GM19372 (cell line): Measurements from ENCODE around the gene SKIL.
"Not testable (repeated sequence)": the region's sequence is repeated elsewhere in the genome, so short reads cannot be mapped to it uniquely, and the experiment has no call there.

Experiments
- ATAC-seq: cut with Tn5 transposase; IDR thresholded peaks from one replicate; pipeline ENCODE4 v1.9.1; 2021; ENCODE audit warnings: mild to moderate bottlenecking, low read depth, moderate library complexity; ENCODE audit not compliant: unreplicated experiment

The SKIL gene, protein sequence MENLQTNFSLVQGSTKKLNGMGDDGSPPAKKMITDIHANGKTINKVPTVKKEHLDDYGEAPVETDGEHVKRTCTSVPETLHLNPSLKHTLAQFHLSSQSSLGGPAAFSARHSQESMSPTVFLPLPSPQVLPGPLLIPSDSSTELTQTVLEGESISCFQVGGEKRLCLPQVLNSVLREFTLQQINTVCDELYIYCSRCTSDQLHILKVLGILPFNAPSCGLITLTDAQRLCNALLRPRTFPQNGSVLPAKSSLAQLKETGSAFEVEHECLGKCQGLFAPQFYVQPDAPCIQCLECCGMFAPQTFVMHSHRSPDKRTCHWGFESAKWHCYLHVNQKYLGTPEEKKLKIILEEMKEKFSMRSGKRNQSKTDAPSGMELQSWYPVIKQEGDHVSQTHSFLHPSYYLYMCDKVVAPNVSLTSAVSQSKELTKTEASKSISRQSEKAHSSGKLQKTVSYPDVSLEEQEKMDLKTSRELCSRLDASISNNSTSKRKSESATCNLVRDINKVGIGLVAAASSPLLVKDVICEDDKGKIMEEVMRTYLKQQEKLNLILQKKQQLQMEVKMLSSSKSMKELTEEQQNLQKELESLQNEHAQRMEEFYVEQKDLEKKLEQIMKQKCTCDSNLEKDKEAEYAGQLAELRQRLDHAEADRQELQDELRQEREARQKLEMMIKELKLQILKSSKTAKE

DNA sequence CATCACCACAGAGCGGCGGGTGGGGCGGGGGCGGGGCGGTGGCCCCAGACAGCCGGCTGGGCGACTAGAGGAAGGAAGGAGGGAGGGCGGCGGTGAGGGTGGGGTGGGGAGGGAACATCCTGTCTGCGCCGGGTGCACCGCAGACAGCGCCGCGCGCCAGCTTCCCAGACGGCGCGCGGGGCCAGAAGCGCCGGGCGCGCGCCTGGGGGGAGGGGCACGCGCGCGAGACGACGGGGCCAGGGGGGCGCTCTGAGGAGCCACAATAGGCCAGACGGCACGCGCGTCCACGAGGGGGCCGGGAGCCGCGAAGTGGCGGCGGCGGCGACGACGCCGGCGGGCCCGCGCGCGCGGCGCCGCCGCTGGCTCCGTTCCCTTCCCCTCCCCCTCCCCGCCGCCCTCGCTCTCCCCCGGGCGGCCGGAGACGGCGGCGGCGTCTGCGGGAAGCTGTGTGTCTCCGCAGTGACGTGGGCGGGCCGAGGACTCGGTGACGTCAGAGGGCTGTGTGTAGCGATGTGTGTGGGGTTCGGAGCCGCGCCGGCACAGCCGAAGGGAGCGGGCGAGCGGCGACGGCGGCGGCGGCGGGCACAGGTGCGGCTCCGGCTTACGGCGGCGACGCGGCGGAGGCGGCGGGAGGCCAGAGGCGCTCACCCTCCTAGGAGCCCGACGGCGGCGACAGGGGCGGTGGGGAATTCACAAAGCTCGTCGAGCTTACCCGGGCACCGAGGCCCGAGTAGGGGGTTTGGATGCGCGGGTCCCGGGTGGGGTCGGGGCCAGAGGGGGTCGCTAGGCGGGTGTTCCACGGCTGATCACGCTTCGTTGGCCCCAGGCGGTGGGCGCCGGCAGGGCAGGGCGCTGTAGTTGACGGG lies at the start of gene SKIL:
SKIL (plus strand) TSS at position 540 of the 866 bp plus-strand sequence. CDS start 2,617 bp downstream, outside the sequence.
- ATAC-seq: peak; percentile 53

DNA sequence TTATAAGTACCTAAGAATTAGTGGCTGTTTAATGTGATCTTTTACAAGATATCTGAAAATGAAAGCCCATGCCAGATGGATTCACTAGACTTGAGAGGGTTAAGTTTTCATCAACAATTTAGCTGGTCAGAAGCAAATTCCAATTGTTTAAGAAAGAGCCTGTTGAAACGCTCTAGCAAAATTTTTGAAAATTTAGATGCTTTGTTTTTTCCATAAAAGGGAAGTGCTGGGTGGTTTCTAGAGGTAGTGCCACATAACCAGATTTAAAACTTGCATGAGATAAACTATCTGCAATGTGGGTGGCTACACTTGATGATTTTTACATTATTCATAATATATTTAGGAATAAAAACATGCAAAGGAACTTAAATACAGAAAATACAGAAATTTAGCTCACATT lies 48.5 kb upstream of the SKIL start:
- ATAC-seq: no peak

DNA sequence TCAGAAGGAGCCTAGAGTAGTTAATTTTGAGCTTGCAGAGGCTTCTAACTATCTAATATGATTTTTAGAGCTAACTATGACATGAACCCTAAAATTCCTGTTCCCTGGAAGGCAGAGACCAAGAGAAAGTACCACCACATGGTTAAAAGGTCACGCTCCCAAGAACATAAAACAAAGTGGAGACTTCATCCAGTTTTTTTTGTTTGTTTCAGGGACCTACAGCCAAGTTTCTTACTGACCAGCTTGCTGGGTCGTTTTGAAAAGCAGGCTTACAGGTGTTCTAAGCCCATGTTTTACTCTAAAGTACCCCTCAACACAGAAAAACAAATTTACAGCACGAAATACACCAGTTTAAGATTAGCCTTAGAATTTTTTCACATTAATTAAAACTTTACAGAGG lies 39.6 kb upstream of the SKIL start:
- ATAC-seq: no peak

DNA sequence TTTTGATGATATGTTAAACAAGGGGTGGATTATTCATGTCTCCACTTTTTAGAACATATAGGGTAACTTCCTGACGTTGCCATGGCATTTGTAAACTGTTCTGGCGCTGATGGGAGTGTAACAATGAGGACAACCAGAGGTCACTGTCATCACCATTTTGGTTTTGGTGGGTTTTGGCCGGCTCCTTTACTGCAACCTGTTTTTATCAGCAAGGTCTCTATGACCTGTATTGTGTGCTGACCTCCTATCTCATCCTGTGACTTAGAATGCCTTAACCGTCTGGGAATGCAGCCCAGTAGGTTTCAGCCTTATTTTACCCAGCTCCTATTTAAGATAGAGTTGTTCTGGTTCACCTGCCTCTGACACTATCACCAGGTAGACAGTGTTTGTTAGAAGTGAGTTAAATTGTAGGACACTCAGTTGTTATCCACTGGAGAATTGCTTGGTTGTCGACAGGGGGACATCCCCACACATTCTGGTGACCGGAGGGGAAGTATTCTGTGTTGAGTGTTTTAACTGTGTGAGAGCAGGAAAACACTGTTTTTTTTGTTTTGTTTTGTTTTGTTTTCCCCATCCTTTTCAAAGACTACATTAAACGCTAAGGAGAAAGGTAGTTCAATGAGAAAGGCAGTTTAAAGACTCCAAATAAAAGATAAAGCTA lies 36.9 kb upstream of the SKIL start:
- ATAC-seq: no peak

DNA sequence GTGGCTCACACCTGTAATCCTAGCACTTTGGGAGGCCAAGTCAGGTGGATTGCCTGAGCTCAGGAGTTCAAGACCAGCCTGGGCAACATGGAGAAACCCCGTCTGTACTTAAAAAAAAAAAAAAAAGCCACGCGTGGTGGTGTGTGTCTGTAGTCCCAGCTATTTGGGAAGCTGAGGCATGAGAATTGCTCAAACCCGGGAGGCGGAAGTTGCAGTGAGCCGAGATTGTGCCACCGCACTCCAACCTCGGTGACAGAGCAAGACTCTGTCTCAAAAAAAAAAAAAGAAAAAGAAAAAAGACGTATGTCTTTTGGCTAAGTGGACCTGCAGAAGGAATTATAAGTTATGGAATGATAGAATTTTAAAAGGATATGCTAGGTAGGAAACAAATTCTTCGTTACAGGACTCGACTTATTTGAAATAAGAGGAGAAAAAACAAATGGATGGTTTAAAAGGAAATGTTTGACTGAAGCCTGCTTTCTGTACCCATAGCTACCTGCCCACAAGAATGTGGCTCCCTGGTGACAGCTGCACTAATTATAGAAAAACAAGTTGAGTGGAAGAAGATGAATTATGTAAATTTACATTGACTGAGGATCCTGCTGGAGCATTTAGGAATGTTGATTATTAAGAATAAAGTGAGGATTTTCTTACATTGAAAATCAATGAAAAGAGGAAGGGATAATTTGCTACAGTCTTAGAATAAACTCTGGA lies 36.0 kb upstream of the SKIL start:
- no peak for ATAC-seq

DNA sequence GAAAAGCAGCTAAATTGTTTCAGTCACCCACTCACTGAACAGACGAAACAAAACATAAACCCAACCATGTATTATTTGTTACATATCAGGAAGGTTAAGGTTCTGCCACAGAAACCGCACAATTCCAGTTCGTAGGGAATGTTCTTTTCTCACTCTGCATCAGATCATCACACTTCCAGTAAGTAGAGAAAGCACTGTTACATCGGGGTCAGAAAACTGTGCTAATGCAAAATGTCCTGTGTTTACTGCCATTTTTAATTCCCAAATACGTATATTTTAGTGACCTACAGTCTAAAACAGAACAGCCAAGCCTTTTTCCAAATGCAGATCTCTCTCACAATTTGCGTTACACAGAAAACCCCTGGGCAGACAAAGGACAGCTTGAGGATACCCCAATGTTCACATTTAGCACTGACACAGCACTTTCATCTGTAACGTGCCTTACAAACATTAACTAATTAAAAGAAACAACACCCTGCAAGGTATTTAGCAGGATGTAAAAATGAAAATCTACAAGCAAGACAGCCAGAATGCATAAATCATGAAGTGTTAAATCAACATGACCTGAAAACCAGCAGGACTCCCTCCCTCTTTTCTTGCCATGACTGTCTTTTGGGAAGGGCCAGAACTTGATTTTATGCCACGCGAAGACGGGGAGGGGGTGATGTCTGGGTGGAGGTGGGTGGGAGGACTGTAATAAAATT lies 34.8 kb upstream of the SKIL start:
- no peak for ATAC-seq

DNA sequence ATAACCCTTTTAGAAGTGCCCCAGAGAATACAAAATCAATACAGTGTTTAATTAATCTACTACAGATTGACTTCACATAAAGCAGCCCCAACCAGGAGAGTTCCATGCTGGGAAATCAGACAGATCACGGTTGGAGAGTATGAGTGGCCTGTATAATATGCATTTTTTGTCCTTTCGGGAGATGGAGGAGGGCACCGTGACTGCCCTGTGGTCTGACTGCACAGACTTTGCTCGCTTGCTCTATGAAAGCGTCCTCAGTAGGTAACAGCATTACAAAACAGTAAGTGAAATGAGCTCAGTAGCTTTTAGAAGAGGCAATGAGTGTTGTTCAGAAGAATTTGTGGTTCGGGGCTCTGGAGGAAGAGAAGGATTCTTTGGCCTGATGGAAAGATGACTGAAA lies 34.2 kb upstream of the SKIL start:
- ATAC-seq: no peak

DNA sequence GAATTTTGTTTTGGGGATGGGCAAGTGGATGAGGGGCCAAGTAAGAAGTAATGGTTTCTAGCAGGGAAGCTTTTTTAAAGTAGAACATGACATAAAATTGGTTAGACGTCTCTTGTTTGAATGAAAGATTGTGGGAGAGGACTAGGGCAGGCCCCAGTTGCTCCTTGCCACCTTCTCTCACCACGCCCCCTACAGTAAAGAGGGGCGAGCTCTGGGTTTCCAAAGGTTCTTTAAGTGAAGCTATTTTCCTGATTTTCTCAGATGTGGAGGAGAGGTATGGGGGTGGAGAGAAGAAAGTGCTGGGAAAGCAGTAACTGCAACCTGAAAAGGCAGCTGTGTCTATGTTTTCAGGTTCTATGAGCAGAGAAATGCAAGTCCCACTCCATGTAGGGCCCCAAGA lies 32.6 kb upstream of the SKIL start:
- no peak for ATAC-seq

DNA sequence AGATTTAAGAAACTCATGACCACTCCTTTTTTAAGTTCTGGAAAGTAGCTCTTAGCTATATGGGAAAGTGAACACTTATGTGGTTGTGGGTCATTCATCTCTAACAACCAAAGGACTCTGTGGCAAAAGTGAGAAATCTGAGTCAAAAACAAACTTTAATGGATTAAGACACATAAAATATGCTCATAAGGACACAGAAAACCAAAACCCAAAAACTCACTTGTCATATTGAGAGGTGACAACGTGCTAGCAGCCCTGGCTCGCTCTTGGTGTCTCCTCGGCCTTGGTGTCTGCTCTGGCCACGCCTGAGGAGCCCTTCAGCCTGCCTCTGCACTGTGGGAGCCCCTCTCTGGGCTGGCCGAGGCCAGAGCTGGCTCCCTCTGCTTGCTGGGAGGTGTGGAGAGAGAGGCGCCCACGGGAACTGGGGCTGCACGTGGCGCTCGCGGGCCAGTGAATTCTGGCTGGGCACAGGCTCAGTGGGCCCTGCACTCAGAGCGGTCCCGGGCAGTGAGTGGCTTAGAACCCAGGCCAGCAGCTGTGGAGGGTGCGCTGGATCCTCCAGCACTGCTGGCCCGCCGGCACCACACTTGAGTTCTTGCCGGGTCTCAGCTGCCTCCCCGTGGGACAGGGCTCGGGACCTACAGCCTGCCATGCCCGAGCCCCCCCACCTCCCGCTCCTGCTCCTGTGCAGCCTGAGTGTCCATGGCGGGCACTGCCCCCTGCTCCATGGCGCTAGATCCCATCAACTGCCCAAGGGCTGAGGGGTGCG lies 30.3 kb upstream of the SKIL start:
- ATAC-seq: no peak

DNA sequence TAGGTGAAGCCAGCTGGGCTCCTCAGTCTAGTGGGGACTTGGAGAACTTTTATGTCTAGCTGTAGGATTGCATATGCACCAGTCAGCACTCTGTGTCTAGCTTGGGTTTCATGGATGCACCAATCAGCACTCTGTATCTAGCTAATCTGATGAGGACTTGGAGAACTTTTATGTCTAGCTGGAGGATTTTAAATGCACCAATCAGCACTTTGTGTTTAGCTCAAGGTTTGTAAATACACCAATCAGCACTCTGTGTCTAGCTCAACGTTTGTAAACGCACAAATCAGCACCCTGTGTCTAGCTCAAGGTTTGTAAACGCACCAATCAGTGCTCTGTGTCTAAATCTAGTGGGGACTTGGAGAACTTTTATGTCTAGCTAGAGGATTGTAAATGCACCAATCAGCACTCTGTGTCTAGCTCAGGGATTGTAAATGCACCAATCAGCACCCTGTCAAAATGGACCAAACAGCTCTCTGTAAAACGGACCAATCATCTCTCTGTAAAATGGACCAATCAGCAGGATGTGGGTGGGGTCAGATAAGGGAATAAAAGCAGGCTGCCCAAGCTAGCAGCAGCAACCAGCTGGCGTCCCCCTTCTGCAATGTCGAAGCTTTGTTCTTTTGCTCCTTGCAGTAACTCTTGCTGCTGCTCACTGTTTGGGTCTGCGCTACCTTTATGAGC lies 29.5 kb upstream of the SKIL start:
- ATAC-seq: not testable (repeated sequence)

DNA sequence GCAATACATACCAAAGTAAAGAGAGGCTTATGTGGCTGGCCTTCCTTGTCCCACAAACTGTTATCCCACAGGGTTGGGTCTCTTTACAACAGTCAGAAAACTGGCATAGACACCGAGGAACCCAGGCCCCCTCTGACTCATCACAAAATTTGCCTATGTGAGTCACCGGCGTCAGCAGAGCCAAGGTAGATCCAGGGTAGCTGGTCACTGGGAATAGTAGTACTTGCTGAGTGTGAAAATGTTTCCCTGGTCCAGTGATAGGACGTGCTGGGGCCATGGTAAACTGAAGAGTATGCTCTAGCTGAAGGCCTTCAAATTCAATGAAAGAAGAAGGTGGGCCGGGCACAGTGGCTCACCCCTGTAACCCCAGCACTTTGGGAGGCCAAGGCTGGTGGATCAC lies 27.1 kb upstream of the SKIL start:
- no peak for ATAC-seq

DNA sequence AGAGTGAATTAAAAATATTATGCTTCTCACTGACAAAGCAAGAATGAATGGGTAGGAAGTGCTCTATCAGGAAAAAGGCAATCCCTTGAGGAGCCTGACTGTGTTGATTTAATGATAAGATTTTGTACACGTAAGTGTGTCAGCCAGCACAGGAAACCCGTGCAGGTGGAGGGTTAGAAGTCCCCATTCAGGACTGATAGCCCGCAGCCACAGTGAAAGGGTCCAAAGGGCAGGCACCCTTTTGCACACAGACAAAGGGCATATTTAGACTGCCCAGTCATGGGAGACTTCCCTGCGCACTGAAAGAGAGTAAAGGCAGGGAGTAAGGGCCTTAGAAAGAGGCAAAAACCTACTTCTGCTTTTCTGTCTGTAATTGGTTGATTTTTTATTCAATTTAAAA lies 26.4 kb upstream of the SKIL start:
- no peak for ATAC-seq

DNA sequence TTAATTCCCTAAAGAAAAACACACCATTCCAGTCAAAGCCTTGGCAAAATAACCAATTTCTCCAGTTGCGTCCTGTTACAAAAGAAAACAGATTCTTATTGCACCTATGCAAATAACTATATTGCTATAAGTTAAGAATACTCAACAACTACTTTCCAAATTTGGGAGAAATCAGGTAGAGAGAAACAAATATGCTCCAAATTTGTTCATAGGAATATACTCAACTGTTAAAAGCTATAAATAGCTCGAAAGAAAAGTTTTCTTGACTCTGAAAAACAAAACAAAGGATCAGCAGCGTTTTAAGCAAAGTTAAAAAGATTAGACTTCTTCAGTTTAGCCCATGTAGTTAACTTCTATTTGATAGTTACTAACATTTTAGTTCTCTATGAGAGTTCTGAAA lies 20.1 kb upstream of the SKIL start:
- ATAC-seq: no peak

DNA sequence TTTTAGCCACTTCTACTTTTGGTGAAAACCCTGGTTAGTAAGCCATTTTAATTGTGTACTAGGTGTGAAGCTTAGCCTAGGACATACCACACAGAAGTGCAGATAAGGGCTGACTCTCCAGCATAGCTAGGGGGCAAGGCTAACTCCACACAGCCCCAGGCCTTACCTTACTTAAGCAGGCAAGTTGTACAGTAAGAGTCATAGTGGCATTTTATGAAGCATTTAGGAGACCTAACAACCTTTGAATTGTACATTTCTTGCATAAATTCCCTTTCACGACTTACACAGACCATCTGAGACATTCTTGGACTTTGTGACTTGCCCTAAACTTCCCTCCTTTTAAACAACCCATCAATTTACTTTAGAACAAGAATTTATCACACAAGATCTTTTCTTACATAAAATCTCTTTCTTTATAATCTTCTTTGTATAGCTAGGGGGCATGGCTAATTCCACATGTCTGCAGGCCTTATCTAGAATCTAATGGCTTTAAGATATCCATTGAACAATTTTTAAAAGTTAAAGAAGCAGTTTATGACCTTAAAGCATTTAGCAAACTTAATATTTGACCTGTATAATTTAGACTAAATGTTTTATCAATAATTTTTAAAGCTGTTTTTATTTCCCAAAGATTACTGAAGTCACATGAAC lies 18.7 kb upstream of the SKIL start:
- ATAC-seq: no peak

DNA sequence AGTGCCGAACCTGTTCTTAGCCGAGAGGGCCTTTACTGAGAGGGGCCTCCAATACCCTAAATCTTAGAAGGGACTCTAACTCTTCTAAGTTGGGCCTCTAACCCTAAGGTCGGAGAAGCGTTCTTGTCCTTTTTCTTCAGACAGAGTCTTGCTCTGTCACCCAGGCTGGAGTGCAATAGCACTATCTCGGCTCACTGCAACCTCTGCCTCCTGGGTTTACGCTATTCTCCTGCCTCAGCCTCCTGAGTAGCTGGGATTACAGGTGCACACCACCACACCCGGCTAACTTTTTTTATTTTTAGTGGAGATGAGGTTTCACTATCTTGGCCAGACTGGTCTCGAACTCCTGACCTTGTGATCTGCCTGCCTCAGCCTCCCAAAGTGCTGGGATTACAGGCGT lies 15.2 kb upstream of the SKIL start:
- not testable (repeated sequence) for ATAC-seq

DNA sequence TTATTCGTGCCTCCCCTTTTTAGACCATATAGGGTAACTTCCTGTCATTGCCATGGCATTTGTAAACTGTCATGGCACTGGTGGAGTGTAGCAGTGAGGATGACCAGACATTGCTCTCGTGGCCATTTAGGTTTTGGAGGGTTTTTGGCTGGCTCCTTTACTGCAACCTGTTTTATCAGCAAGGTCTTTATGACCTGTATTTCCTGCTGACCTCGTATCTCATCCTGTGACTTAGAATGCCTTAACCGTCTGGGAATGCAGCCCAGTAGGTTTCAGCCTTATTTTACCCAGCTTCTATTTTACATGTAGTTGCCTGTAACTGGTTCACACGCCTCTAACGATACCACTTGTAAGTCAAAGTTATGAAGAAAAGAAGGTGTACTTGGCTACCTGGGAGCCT lies 13.7 kb upstream of the SKIL start:
- ATAC-seq: not testable (repeated sequence)

DNA sequence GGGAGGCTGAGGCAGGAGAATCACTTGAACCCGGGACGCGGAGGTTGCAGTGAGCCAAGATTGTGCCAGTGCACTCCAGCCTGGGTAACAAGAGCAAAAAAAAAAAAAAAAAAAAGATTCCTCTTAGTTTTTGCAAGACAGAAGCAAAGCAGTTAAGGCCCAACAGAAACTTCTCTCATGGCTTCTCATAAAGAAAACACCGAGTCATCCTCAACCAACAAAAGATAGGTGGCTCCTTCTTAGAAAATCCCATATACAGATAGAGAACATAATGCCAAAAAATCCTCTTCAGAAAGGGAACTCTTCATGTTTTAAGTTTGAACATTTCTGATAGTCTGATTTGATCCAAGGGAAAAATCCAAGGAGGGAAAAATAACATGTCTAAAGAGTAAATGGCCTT lies 12.5 kb upstream of the SKIL start:
- no peak for ATAC-seq
